Cortex of kidney (tissue), 1 donor: ENCODE data around the gene SMC6.

ENCODE experiments used
- DNase-seq: peaks from one replicate; lab custom pipeline; 2025; lab: John Stamatoyannopoulos, UW

The SMC6 gene

DNA sequence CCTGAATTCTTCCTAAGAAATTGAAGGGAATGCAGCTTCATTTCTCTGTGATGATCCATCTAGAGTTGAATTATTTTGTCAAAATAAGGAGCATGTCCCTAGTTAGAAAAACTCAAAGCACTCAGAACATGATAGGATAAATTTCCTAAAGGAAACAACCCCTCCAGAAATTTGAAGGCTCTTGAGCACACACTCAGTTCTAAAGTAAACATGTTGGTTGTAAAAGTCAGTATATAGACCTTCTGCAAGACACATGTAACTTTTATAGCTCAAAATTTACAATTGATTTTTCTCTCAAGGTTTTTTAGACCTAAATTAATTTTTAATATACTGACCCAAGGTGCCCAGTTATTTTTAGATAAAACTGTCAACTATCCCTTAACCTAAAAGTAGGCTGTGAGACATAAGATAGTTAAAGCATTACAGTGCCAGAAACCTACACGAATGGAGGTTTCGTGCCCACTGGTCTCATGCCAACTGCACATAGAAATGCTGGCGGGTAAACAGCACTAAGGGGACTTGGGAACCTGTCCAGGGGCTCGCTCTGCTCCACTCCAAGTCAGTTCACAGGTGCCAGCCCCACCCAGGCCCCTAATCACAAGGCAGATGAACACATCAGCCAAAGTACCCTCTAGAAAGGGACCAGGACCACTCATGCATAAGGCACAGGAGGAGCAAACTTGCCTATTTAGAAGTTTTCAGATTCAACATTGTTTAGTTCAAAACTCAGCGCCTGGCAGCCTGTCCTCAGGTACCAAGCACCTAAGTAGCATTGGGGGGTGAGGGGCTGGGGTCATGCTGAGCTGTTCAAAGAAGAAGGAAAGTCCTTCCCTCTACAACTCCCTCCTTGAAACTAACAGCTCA lies 106.5 kb downstream of the SMC6 start:
- no peak for DNase-seq

GRCh38 chr2:17646081-17646554 lies 107.5 kb downstream of the SMC6 start:
- DNase-seq, result no peak

DNA sequence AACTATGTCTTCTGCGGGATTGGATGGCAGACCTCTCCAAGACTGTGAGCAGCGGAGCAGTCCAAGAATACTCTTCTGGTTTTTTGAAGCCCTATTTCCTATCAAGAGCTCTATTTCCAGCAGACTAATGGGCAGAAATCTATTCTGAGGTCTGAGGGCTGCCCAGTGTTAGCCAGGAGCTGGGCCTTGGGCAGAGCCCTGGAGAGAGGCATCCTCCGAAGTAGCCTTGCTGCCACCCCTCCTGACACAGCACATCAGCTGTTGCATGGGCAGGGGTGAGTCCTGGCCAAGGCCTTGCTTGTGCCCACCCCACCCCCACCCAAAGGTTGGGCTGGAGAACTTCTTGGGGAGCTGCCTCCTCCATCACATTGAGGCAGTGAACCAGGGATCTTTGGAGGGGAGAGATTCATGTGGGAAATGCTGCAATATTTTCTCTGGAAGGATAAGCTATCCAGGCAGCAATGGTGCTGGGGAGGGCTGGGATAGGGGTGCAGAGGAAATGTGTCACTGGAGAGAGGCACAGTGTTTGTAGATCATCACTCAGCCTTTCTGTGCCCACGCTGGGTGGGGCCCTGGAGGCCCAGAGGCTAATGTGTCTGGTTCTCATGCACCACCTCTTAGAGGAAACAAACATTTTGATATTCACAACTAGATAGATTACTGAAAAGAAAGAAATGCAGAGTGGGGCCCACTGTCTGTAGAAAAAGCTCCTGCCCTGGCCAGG lies 108.5 kb downstream of the SMC6 start:
- DNase-seq, result no peak

DNA sequence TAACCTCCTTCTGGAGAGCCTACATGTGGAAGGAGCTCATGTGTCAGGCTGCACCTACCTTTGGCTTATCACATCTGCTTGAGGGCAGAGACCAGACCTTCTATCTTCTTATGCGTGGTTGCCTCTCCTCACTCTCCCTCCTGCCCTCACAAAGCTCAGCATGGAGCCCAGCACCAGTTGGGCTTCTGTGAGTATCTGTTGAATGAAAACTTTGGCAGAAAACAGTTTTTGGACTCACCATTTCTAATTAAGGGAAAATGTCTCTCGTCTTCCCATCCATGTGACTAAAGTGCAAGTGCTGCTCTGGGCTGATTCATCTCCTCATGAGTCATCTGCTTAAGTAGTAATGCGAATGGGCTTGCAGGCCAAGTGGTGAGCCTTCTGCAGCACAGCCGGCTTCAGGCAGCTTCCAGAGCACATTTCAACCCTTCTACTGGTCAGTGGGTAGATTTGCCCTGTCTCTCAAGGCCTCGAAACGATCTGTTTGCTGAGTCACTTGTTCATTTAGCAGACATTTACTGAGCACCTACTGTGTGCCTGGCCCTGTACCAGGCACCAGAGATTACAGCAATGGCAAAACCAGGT lies 110.5 kb downstream of the SMC6 start:
- no peak for DNase-seq

GRCh38 chr2:17640406-17640805 lies 113.2 kb downstream of the SMC6 start:
- DNase-seq, result no peak

- no peak for DNase-seq
Measured at GRCh38 chr2:17638196-17638743, 115.3 kb downstream of the SMC6 start.

DNA sequence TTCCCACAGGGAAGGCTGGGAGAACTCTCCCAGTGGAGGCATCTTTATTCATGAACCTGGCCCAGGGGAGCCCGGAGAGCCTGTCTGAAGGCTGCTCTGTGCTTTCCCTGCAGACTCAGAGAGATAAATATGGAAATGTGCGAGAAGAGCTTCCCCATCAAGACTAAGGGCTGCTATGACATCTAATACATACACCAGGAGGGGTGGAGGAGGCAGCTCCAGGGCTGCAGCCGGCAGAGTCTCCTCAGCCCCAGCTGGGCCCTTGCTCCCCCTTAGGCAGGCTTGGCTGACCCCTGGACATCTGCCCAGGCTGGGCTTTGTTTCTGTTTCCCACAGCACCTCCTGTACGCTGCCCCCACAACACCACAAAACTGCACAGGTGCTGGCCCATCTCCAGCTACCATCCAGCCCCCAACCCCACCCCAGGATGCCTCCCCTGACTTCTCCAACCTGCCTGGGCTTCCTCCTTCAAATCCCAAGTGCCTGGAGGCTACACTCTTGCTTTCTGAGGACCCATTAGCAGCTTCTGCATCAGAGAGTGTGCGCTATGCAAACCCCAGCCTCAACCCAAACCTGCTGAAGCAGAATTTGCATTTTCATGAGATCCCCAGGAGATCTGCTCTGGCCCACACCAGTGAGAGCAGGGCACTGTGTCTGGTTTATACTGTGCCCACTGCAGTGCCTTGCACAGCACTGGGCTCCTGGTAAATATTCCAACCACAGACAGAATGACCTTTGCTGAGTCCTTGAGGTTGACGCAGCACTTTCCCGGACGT lies 116.3 kb downstream of the SMC6 start:
- DNase-seq, result no peak

DNA sequence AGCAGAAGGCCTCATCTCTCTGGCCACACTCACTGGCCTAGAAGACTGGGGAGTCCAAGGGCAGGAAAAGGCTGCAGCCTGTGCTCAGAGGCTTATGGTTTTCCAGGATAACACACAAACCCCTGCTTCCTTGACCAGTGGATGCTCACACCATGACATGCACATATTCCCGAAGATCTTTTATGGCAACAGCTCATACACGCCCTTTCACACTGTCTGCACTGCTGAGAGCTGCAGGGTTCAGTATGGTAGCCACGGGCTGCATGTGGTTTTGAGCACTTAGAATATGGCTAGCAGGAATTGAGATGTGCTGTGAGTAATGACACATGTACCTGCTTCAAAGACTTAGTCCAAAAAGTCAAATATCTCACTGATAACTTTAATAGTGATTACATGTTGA lies 117.4 kb downstream of the SMC6 start:
- no peak for DNase-seq

GRCh38 chr2:17634997-17635396 lies 118.6 kb downstream of the SMC6 start:
- DNase-seq, result no peak

DNA sequence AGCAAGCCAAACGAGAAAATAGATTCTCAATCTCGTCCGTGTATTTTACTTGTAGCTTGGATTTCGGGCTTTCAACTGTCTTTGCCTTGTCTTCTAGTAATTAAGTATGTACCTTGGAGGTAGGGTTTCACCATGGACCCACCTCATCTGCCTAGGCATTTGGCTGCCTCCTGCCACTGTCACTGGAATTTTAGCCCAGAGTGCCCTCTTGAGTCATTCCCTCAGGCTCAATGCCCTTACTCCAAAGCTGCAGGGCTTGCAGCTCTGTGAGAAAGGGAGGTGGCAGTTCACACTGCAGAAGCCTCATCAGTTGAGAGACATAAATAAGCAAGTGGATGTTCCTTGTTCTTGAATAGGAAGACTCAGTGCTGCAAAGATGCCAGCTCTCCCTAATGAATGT lies 123.5 kb downstream of the SMC6 start:
- no peak for DNase-seq

DNA sequence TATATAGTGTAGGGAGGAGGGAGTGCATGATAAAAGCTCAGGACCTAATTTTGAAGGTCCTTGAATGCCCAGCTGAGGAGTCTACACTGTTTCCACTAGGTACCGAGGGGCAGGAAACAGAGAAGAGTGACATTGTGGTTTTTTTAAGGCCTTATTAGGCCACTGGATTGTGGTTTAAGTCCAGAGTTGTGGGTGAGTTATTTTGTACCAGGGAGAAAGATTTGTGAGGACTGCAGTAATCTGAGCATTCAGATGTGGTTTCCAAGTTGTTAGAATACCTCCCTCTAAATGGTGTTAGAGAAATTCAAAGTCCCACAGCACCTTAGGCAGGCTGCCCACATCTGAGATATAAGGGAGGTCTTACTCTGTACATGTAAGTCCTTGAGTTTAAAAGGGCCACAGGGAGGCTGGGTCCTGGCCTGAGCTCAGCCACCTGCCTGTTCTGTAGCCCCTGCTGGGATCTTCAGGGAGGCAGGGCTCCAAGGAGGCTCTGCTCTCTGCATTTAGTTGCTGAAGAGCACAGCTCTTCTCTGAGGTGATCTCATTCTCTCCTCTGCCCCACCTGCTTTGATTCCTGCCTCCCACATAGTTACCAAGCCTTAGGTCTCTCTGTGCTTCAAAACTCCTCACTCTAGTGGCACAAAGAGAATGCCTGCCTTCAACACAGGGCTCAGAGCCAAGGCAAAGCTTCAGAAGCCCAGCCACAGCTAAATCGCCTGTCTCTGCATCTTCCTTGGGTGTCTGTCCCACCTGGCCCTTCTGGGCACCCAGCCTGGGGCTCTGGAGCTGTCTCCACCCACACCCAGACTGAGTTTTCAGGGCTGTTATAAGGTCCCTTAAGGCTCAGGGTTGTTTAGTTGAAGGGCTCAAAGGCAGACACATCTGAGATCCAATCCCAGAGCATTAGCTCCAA lies 125.0 kb downstream of the SMC6 start:
- DNase-seq, result no peak

DNA sequence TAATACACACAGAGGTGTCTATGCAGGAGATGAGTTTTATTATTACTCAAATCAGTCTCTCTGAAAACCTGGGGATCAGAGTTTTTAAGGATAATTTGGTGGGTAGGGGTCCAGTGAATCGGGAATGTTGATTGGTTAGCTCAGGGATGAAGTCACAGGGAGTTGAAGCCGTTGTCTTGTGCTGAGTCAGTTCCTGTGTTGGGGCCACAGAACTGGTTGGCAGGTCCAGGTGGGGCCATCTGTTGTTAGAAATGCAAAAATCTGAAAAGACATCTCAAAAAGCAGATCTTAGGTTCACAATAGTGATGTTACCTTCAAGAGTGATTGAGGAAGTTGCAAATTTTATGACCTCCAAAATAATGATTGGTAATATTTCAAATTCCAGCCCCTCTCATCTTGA lies 126.2 kb downstream of the SMC6 start:
- no peak for DNase-seq

DNA sequence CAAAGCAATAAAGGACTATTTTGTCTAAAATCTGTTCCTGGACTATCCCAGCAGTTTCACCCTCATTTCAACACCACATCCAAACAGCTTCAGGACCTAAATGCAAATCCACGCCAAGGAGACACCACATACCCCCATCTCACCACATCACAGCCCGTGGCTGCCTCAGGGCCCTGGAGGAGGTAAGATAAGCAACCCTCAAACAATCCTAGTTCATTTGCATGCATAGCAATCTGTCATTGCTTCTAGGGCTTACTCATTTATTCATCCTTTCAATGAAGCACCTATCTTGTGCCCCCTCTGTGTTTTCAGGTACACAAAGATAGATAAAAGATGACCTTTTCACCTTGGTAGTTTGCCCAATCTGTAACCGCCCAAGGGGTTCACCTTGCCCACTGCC lies 126.6 kb downstream of the SMC6 start:
- no peak for DNase-seq

DNA sequence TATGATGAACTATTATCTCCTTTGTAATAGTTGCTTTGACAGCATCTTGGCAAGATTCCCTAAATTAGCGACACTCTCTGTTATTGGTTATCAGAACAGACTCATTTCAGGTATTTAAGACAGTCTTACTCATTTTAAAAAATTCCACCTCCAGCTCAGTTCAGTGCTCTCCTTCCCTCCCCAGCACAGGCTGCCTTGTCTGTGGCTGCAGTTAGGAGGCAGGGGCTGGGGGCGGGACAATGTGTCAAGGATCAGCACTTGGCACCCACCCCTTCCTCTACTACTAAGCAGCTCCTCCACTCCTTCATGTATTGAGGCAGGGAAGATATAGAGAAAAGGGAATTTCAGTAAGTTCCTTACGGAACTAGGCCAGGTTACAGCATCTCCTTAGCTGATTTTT lies 128.2 kb downstream of the SMC6 start:
- no peak for DNase-seq

GRCh38 chr2:17621781-17622180 lies 131.8 kb downstream of the SMC6 start:
- no peak for DNase-seq

GRCh38 chr2:17620841-17621240 lies 132.8 kb downstream of the SMC6 start:
- DNase-seq, result no peak

DNA sequence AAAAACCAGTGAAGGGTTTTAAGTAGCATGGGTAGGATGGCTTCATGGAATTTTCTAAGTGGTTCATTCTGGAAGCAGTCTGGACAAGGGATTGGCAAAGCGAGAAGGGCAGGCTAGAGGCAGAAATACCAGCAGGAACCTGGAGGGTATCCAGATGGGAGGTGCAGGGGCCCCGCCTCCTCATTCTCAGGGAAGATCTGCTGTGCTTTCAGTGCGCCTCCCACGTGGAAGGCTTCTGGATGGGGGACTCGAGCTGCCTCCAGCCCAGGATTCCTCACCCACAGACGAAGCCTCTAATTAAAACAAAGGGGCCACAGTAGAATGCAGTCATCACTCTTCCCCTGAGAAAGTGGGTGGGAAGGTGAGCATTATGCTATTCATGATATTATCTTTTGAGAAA lies 133.3 kb downstream of the SMC6 start:
- DNase-seq, result no peak

DNA sequence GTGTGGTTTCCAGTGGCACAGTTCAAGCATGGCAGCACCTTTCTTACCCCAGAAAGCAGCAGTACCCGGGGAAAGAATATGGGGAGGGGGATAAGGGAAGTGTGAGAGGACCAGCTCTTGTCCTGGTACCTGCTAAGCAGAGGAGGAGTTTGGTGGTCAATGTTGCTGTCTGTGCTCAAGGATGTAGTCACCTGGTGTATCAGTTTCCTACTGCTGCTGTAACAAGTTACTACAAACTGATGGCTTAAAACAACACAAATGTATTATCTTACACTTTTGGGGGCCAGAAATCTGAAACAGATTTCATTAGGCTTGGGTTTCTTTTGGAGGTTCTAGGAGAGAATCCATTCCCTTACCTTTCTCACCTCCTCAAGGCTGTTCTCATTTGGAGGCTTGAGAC lies 135.7 kb downstream of the SMC6 start:
- no peak for DNase-seq

DNA sequence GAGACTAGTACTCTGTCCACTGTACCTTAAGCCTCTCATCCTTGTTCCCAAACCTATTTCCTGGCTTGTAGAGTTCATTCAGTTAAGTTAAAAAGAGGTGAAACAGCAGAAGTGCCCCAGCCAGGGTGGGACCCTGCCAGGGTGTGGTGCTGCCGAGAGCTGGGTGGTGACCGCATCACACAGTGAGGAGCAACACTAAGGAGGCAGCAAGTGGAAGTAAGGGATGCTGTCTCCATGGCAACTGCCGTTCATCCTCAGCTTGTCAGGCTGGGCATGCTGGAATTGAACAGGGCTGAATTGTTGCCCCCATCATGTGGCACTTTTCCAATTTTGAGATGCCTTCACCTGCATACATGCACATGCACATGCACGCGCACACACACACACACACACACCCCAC lies 136.1 kb downstream of the SMC6 start:
- no peak for DNase-seq

GRCh38 chr2:17616405-17616804 lies 137.2 kb downstream of the SMC6 start:
- DNase-seq, result no peak
